Parathyroid adenoma (tissue), 2 donors: ENCODE data around the gene PES1.

Experiments used
- H2AFZ ChIP-seq: fragments of 300-600 bp; sonication (generic); one replicate; pipeline ENCODE4 v1.7.0; 2017; ENCODE audit warnings: antibody characterized with exemption, mild to moderate bottlenecking
- H3K27ac ChIP-seq: fragments of 300-600 bp; sonication (generic); one replicate; pipeline ENCODE4 v1.7.0; 2017
- H3K27me3 ChIP-seq: fragments of 300-600 bp; sonication (generic); one replicate; pipeline ENCODE4 v1.7.0; 2017; ENCODE audit warnings: low read length; ENCODE audit not compliant: control insufficient read depth, insufficient read depth
- H3K36me3 ChIP-seq: fragments of 300-600 bp; sonication (generic); one replicate; pipeline ENCODE4 v1.7.0; 2017; ENCODE audit warnings: low read length; ENCODE audit not compliant: control insufficient read depth, insufficient read depth
- H3K4me1 ChIP-seq: fragments of 300-600 bp; sonication (generic); one replicate; pipeline ENCODE4 v1.7.0; 2017; ENCODE audit warnings: control low read depth
- H3K4me2 ChIP-seq: fragments of 300-600 bp; sonication (generic); one replicate; pipeline ENCODE4 v1.7.0; 2017; ENCODE audit warnings: low read length
- H3K4me3 ChIP-seq: fragments of 300-600 bp; sonication (generic); one replicate; pipeline ENCODE4 v1.7.0; 2017; ENCODE audit warnings: low read depth, low read length
- H3K79me2 ChIP-seq: fragments of 300-600 bp; sonication (generic); one replicate; pipeline ENCODE4 v1.7.0; 2017; ENCODE audit warnings: control low read depth
- H3K9ac ChIP-seq: fragments of 300-600 bp; sonication (generic); one replicate; pipeline ENCODE4 v1.7.0; 2017; ENCODE audit warnings: mild to moderate bottlenecking
- H3K9me3 ChIP-seq: fragments of 300-600 bp; sonication (generic); one replicate; pipeline ENCODE4 v1.7.0; 2017; ENCODE audit warnings: low read length; ENCODE audit not compliant: control insufficient read depth
- CTCF ChIP-seq: fragments of 300-600 bp; sonication (generic); IDR thresholded peaks from one replicate; pipeline ENCODE4 v1.7.0; 2017; ENCODE audit warnings: antibody characterized with exemption, mild to moderate bottlenecking
- donor health status: primary hyperparathyroidism.

PES1 gene

DNA sequence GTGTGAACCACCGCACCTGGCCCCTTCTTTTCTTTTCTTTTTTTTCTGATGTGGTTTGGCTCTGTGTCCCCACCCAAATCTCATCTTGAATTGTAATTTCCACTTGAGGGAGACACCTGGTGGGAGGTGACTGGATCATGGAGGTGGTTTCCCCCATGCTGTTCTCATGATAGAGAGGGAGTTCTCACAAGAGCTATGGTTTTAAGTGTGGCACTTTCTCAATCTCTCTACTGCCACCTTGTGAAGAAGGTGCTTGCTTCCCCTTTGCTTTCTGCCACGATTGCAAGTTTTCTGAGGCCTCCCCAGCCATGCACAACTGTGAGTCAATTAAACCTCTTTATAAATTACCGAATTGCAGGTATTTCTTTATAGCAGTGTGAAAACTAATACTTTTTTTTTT, 10.3 kb upstream of the PES1 start:
- no peak overlapping the region for H3K27ac ChIP-seq
- H3K27me3 ChIP-seq = no peaks in the 10 kb centered on the region
- no peaks in the 10 kb centered on the region for H3K36me3 ChIP-seq
- H3K9me3 ChIP-seq = no peaks in the 10 kb centered on the region
- TF ChIP-seq CTCF = no peak
- H2AFZ ChIP-seq = no peak overlapping the region
- no peak overlapping the region for H3K9ac ChIP-seq
- no peaks in the 10 kb centered on the region for H3K79me2 ChIP-seq
- H3K4me2 ChIP-seq = no peak overlapping the region
- H3K4me1 ChIP-seq = peaks cover 3% of the 10 kb centered on the region
- no peak overlapping the region for H3K4me3 ChIP-seq

- H3K79me2 ChIP-seq = no peaks in the 10 kb centered on the region
- H3K36me3 ChIP-seq = no peaks in the 10 kb centered on the region
- no peak overlapping the region for H2AFZ ChIP-seq
- no peak overlapping the region for H3K4me2 ChIP-seq
- no peak overlapping the region for H3K4me3 ChIP-seq
- no peak overlapping the region for H3K27ac ChIP-seq
- TF ChIP-seq CTCF = no peak
- H3K9ac ChIP-seq = no peak overlapping the region
- H3K4me1 ChIP-seq = peaks cover 3% of the 10 kb centered on the region
- no peaks in the 10 kb centered on the region for H3K27me3 ChIP-seq
- H3K9me3 ChIP-seq = no peaks in the 10 kb centered on the region
Measured at GRCh38 chr22:30601464-30601863, 9.8 kb upstream of the PES1 start.

DNA sequence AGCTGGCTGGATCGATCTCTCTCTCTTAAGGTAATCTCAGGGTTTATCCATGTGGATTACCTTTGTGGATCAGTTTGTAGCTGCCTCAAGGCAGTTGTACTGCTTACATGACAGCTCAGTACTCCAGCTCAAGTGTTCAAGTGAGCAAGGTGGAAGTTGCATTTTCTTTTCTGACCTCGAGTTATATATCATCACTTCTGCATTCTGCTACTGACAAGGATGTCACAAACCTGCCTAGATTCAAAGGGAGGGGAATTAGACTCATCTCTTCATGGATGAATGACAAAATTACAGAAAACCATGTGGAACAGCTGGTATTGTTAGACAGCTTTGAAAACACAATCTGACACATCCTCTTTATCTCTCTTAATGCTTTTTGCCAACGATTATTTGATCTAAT, 9.2 kb upstream of the PES1 start:
- TF ChIP-seq CTCF = no peak
- Histone ChIP-seq H3K4me2 (no peak overlapping the region), H3K4me3 (no peak overlapping the region)

DNA sequence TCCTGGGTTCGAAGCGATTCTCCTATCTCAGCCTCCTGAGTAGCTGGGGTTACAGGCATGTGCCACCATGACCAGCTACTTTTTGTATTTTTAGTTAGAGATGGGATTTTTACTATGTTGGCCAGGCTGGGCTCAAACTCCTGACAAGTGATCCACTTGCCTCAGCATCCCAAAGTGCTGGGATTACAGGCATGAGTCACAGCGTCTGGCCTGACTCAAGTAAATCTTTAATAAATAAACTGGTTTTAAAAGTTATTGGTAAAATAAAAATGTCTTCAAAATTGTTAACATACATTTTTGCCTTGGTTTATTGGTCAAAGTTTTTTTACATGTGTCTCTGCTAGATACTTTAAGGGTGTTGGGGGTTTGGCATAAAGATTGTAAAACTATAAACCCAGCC, 7.3 kb upstream of the PES1 start:
- Histone ChIP-seq H3K27me3 (no peaks in the 10 kb centered on the region), H3K36me3 (no peaks in the 10 kb centered on the region), H3K79me2 (no peaks in the 10 kb centered on the region), H3K4me2 (no peak overlapping the region), H3K27ac (no peak overlapping the region), H2AFZ (no peak overlapping the region), H3K9me3 (no peaks in the 10 kb centered on the region), H3K4me3 (no peak overlapping the region), H3K9ac (no peak overlapping the region), H3K4me1 (no peaks in the 10 kb centered on the region)
- TF ChIP-seq CTCF = no peak

More for the DNA sequence above, 9.2 kb upstream of the PES1 start:
- Histone ChIP-seq H3K79me2 (no peaks in the 10 kb centered on the region), H3K9ac (no peak overlapping the region), H3K27ac (no peak overlapping the region), H3K27me3 (no peaks in the 10 kb centered on the region), H3K36me3 (no peaks in the 10 kb centered on the region), H2AFZ (no peak overlapping the region), H3K4me1 (no peaks in the 10 kb centered on the region), H3K9me3 (no peaks in the 10 kb centered on the region)

GRCh38 chr22:30596886-30597285, 5.2 kb upstream of the PES1 start:
- H3K79me2 ChIP-seq = no peaks in the 10 kb centered on the region
- no peak for TF ChIP-seq CTCF
- H3K4me3 ChIP-seq = no peak overlapping the region
- no peak overlapping the region for H3K4me2 ChIP-seq
- no peak overlapping the region for H3K9ac ChIP-seq
- H3K27me3 ChIP-seq = no peaks in the 10 kb centered on the region
- no peaks in the 10 kb centered on the region for H3K9me3 ChIP-seq
- H2AFZ ChIP-seq = no peak overlapping the region
- no peak overlapping the region for H3K27ac ChIP-seq
- H3K4me1 ChIP-seq = no peaks in the 10 kb centered on the region
- no peaks in the 10 kb centered on the region for H3K36me3 ChIP-seq
